ENCODE results near the gene TASP1.

Gene TASP1

DNA sequence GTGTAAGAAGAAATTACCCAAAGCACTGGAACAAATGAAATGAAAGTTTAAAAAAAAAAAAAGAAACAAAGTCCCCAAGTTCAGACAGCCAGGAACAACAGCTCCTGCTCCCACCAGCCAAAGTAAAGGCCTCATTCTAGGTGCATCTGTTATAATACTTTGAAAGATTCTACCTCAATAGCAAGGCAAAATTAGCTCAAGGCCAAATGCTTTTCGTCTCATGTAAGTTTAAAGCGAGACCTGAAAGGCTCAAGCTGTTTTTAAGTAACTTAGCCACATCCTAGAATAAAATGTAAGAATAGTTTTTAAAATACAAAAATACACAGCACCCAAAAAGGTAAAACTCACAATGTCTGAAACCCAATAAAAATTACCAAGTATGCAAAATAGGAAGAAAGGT is 64.7 kb downstream of the TASP1 start:
- no peaks in the 10 kb centered on the region for H3K4me1 ChIP-seq (ENCODE audit: control insufficient read depth in 1 of 2, insufficient read depth in 2 of 2, low read length in 2 of 2)
- no peak overlapping the region for H2AFZ ChIP-seq (ENCODE audit: insufficient read depth, low read length, poor library complexity)
- H3K9ac ChIP-seq (ENCODE audit: low read length): no peak overlapping the region
- WGBS (ENCODE audit: extremely low coverage, insufficient coverage, insufficient read length): no CpG with 5 or more reads among the region's 2 CpGs
- H3K4me3 ChIP-seq (ENCODE audit: low read depth, low read length): no peak overlapping the region
- no peaks in the 10 kb centered on the region for H3K36me3 ChIP-seq (ENCODE audit: control insufficient read depth in 1 of 2, insufficient read depth in 2 of 2, low read length in 2 of 2)
- no peak overlapping the region for H3K27ac ChIP-seq (ENCODE audit: low read depth, low read length)
- H4K12ac ChIP-seq (ENCODE audit: low read depth, low read length): no peak overlapping the region
- no peak overlapping the region for H3K14ac ChIP-seq (ENCODE audit: low read length)
- DNase-seq: no peak
- H2BK120ac ChIP-seq (ENCODE audit: insufficient read depth, low read length, poor library complexity): no peak overlapping the region
- no peaks in the 10 kb centered on the region for H3K27me3 ChIP-seq (ENCODE audit: insufficient read depth, low read length)
- no peak overlapping the region for H4K8ac ChIP-seq (ENCODE audit: low read depth, low read length)
- no peak overlapping the region for H3K18ac ChIP-seq (ENCODE audit: low read length)
- no peak overlapping the region for H4K91ac ChIP-seq (ENCODE audit: low read depth, low read length)
- no peak overlapping the region for H2AK5ac ChIP-seq (ENCODE audit: low read length)
- H3K23ac ChIP-seq (ENCODE audit: low read length): no peak overlapping the region
- no peaks in the 10 kb centered on the region for H3K9me3 ChIP-seq (ENCODE audit: insufficient read depth, low read depth, low read length)
- H3K4ac ChIP-seq (ENCODE audit: low read depth, low read length): no peak overlapping the region
- H3K79me1 ChIP-seq (ENCODE audit: low read length): no peaks in the 10 kb centered on the region
- no peaks in the 10 kb centered on the region for H3K79me2 ChIP-seq (ENCODE audit: control insufficient read depth, insufficient read depth, low read length, poor library complexity)
- H3K4me2 ChIP-seq (ENCODE audit: low read length): no peak overlapping the region
- H2BK5ac ChIP-seq (ENCODE audit: low read depth, low read length, poor library complexity): no peak overlapping the region
- no peak overlapping the region for H2BK12ac ChIP-seq (ENCODE audit: low read length)

DNA sequence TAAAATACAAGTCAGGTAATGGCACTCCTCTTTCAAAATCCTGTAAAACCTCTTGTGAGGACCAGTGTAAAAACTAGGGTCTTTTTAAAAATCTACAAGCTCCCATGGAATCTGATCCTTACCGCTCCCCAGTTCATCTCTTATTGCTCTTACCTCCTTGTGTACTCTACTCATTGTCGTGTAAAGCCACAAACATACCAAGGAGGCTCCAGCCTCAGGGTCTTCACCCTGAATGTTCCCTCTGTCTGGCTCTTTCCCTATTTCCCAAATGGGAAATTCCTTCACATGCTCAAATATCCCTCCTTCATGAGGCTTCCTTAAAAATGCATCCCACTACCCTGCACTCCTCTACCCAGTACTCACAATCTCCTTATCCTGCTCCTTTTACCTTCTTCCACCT is 67.1 kb downstream of the TASP1 start:
- H3K36me3 ChIP-seq (ENCODE audit: control insufficient read depth in 1 of 2, insufficient read depth in 2 of 2, low read length in 2 of 2): no peaks in the 10 kb centered on the region
- H3K4me1 ChIP-seq (ENCODE audit: control insufficient read depth in 1 of 2, insufficient read depth in 2 of 2, low read length in 2 of 2): no peaks in the 10 kb centered on the region
- H3K9me3 ChIP-seq (ENCODE audit: insufficient read depth, low read depth, low read length): no peaks in the 10 kb centered on the region
- no peak overlapping the region for H2BK120ac ChIP-seq (ENCODE audit: insufficient read depth, low read length, poor library complexity)
- no peak overlapping the region for H3K4me2 ChIP-seq (ENCODE audit: low read length)
- no peak overlapping the region for H4K12ac ChIP-seq (ENCODE audit: low read depth, low read length)
- H3K79me1 ChIP-seq (ENCODE audit: low read length): no peaks in the 10 kb centered on the region
- H3K14ac ChIP-seq (ENCODE audit: low read length): no peak overlapping the region
- no peak overlapping the region for H2BK12ac ChIP-seq (ENCODE audit: low read length)
- no peak overlapping the region for H4K8ac ChIP-seq (ENCODE audit: low read depth, low read length)
- no peak overlapping the region for H2BK5ac ChIP-seq (ENCODE audit: low read depth, low read length, poor library complexity)
- H3K4ac ChIP-seq (ENCODE audit: low read depth, low read length): no peak overlapping the region
- H3K27ac ChIP-seq (ENCODE audit: low read depth, low read length): no peak overlapping the region
- no peaks in the 10 kb centered on the region for H3K27me3 ChIP-seq (ENCODE audit: insufficient read depth, low read length)
- WGBS (ENCODE audit: extremely low coverage, insufficient coverage, insufficient read length): no CpG with 5 or more reads among the region's 2 CpGs
- no peak overlapping the region for H3K4me3 ChIP-seq (ENCODE audit: low read depth, low read length)
- DNase-seq: no peak
- H4K91ac ChIP-seq (ENCODE audit: low read depth, low read length): no peak overlapping the region
- no peak overlapping the region for H3K23ac ChIP-seq (ENCODE audit: low read length)
- no peak overlapping the region for H2AFZ ChIP-seq (ENCODE audit: insufficient read depth, low read length, poor library complexity)
- no peak overlapping the region for H2AK5ac ChIP-seq (ENCODE audit: low read length)
- H3K18ac ChIP-seq (ENCODE audit: low read length): no peak overlapping the region
- no peaks in the 10 kb centered on the region for H3K79me2 ChIP-seq (ENCODE audit: control insufficient read depth, insufficient read depth, low read length, poor library complexity)
- no peak overlapping the region for H3K9ac ChIP-seq (ENCODE audit: low read length)

DNA sequence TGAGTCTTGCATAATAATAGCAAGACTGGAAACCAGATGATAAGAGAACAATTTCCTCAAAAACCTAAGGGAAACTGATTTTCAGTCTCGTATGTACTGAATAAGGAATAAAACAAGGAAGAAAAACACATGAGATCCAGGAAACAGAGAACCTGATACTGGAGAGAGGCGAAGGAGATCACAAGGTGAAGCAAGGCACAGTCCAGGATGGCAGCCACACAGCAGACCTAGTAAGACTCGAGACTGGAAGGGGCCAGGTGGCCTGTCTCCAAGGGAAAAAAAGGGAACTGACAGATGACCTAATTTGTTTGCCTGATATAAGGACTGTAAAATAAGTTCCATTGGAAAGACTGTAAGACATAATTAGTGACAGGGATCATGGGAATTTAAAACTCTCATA is 71.1 kb downstream of the TASP1 start:
- Histone ChIP-seq H3K9ac (ENCODE audit: low read length) (no peak overlapping the region), H3K9me3 (ENCODE audit: insufficient read depth, low read depth, low read length) (no peaks in the 10 kb centered on the region), H4K12ac (ENCODE audit: low read depth, low read length) (no peak overlapping the region), H3K27ac (ENCODE audit: low read depth, low read length) (no peak overlapping the region), H2BK120ac (ENCODE audit: insufficient read depth, low read length, poor library complexity) (no peak overlapping the region), H3K14ac (ENCODE audit: low read length) (no peak overlapping the region), H4K91ac (ENCODE audit: low read depth, low read length) (no peak overlapping the region), H3K36me3 (ENCODE audit: control insufficient read depth in 1 of 2, insufficient read depth in 2 of 2, low read length in 2 of 2) (no peaks in the 10 kb centered on the region), H3K18ac (ENCODE audit: low read length) (no peak overlapping the region), H2AFZ (ENCODE audit: insufficient read depth, low read length, poor library complexity) (no peak overlapping the region), H3K4me2 (ENCODE audit: low read length) (no peak overlapping the region), H3K4me3 (ENCODE audit: low read depth, low read length) (no peak overlapping the region), H3K23ac (ENCODE audit: low read length) (no peak overlapping the region), H2AK5ac (ENCODE audit: low read length) (no peak overlapping the region), H3K79me1 (ENCODE audit: low read length) (no peaks in the 10 kb centered on the region), H3K4me1 (ENCODE audit: control insufficient read depth in 1 of 2, insufficient read depth in 2 of 2, low read length in 2 of 2) (no peaks in the 10 kb centered on the region), H3K79me2 (ENCODE audit: control insufficient read depth, insufficient read depth, low read length, poor library complexity) (no peaks in the 10 kb centered on the region), H3K27me3 (ENCODE audit: insufficient read depth, low read length) (no peaks in the 10 kb centered on the region), H4K8ac (ENCODE audit: low read depth, low read length) (no peak overlapping the region), H3K4ac (ENCODE audit: low read depth, low read length) (no peak overlapping the region), H2BK12ac (ENCODE audit: low read length) (no peak overlapping the region), H2BK5ac (ENCODE audit: low read depth, low read length, poor library complexity) (no peak overlapping the region)
- WGBS (ENCODE audit: extremely low coverage, insufficient coverage, insufficient read length): no CpG with 5 or more reads among the region's 3 CpGs
- no peak for DNase-seq

DNA sequence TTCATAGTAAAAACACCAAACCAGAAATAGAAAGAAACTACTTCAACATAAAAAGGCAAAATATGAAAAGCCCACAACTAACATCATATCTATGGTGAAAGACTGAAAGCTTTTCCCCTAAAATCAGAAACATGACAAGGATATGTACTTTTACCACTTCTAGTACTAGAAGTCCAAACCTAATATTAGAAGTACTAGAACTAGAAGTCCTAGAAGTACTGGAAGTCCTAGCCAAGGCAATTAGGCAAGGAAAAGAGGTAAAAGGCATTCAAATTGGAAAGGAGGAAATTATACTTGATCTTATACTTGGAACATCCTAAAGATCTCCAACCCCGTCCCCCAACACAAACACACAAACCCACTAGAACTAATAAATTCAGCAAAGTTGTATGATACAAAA is 74.9 kb downstream of the TASP1 start:
- H2AK5ac ChIP-seq (ENCODE audit: low read length): no peak overlapping the region
- no peak overlapping the region for H4K12ac ChIP-seq (ENCODE audit: low read depth, low read length)
- no peaks in the 10 kb centered on the region for H3K27me3 ChIP-seq (ENCODE audit: insufficient read depth, low read length)
- no peaks in the 10 kb centered on the region for H3K4me1 ChIP-seq (ENCODE audit: control insufficient read depth in 1 of 2, insufficient read depth in 2 of 2, low read length in 2 of 2)
- H3K18ac ChIP-seq (ENCODE audit: low read length): no peak overlapping the region
- H3K9ac ChIP-seq (ENCODE audit: low read length): no peak overlapping the region
- H4K8ac ChIP-seq (ENCODE audit: low read depth, low read length): no peak overlapping the region
- H3K79me2 ChIP-seq (ENCODE audit: control insufficient read depth, insufficient read depth, low read length, poor library complexity): no peaks in the 10 kb centered on the region
- no peak overlapping the region for H2AFZ ChIP-seq (ENCODE audit: insufficient read depth, low read length, poor library complexity)
- no peak overlapping the region for H3K4me3 ChIP-seq (ENCODE audit: low read depth, low read length)
- no peak overlapping the region for H3K23ac ChIP-seq (ENCODE audit: low read length)
- no peaks in the 10 kb centered on the region for H3K9me3 ChIP-seq (ENCODE audit: insufficient read depth, low read depth, low read length)
- no peak overlapping the region for H2BK120ac ChIP-seq (ENCODE audit: insufficient read depth, low read length, poor library complexity)
- no peak overlapping the region for H4K91ac ChIP-seq (ENCODE audit: low read depth, low read length)
- H2BK12ac ChIP-seq (ENCODE audit: low read length): no peak overlapping the region
- H3K79me1 ChIP-seq (ENCODE audit: low read length): no peaks in the 10 kb centered on the region
- no CpG with 5 or more reads among the region's 1 CpG for WGBS (ENCODE audit: extremely low coverage, insufficient coverage, insufficient read length)
- no peaks in the 10 kb centered on the region for H3K36me3 ChIP-seq (ENCODE audit: control insufficient read depth in 1 of 2, insufficient read depth in 2 of 2, low read length in 2 of 2)
- H3K4ac ChIP-seq (ENCODE audit: low read depth, low read length): no peak overlapping the region
- H2BK5ac ChIP-seq (ENCODE audit: low read depth, low read length, poor library complexity): no peak overlapping the region
- H3K27ac ChIP-seq (ENCODE audit: low read depth, low read length): no peak overlapping the region
- H3K14ac ChIP-seq (ENCODE audit: low read length): no peak overlapping the region
- no peak for DNase-seq
- no peak overlapping the region for H3K4me2 ChIP-seq (ENCODE audit: low read length)
